Suprapubic skin (tissue), 4 donors: ENCODE results near the gene CNTN2. TPM values are rescaled to one million over a fixed set of nuclear protein-coding genes. Genes with fewer than 3 reads are reported as not detected.

Experiments used
- DNase-seq, 2 donors: peaks; one replicate each; pipeline ENCODE4 v3.0.0-alpha.2; 2019; ENCODE audit warnings: low spot score in 2 of 2
- H3K27ac ChIP-seq: fragments of 200-600 bp; sonication (generic); one replicate; pipeline ENCODE4 v1.5.1; 2019
- H3K27me3 ChIP-seq: fragments of 200-600 bp; sonication (generic); one replicate; pipeline ENCODE4 v1.5.1; 2019
- H3K36me3 ChIP-seq: fragments of 200-600 bp; sonication (generic); one replicate; pipeline ENCODE4 v1.5.1; 2019
- H3K4me1 ChIP-seq: fragments of 200-600 bp; sonication (generic); one replicate; pipeline ENCODE4 v1.5.1; 2019
- H3K4me3 ChIP-seq: fragments of 200-600 bp; sonication (generic); one replicate; pipeline ENCODE4 v1.5.1; 2019; ENCODE audit warnings: mild to moderate bottlenecking
- H3K9me3 ChIP-seq: fragments of 200-600 bp; sonication (generic); one replicate; pipeline ENCODE4 v1.5.1; 2019
- EP300 ChIP-seq: sonication (generic); formaldehyde crosslinking; IDR thresholded peaks from one replicate; pipeline ENCODE4 v1.6.1; 2017; ENCODE audit warnings: antibody characterized with exemption
- POLR2A ChIP-seq, 2 donors: fragments of 450-650 bp; IDR thresholded peaks; one replicate each; pipeline ENCODE4 v1.6.1; 2017; ENCODE audit warnings: antibody characterized with exemption in 2 of 2, mild to moderate bottlenecking in 2 of 2, moderate library complexity in 2 of 2
- POLR2AphosphoS5 ChIP-seq, 3 donors: sonication (generic); formaldehyde crosslinking; IDR thresholded peaks; one replicate each; pipeline ENCODE4 v1.6.1; 2017; ENCODE audit warnings: antibody characterized with exemption in 3 of 3
- WGBS: methylation state at CpG from one replicate; pipeline ENCODE4 v1.1.5; 2018; 5-methylcytosine and 5-hydroxymethylcytosine counted together
- total RNA-seq, 4 donors: library from RNA; depleted of rRNA; stranded (reverse); fragments of >200 nt; gene quantifications; one replicate each; pipeline ENCODE4 v1.1.0, GENCODE V29; 2016
- TF ChIP-seq, protein P1 (sequence below), 2 donors: fragments of 200-600 bp in 1 of 2; fragments of 450-650 bp in 1 of 2; sonication (generic) in 1 of 2; IDR thresholded peaks; one replicate each; pipeline ENCODE4 v1.5.1; 2016 to 2019; ENCODE audit warnings: antibody characterized with exemption in 2 of 2, mild to moderate bottlenecking in 1 of 2, moderate library complexity in 1 of 2

Gene CNTN2
- total RNA-seq, 4 donors from 2014 or later, result 0.68 to 13.3 (median 1.7) TPM

DNA sequence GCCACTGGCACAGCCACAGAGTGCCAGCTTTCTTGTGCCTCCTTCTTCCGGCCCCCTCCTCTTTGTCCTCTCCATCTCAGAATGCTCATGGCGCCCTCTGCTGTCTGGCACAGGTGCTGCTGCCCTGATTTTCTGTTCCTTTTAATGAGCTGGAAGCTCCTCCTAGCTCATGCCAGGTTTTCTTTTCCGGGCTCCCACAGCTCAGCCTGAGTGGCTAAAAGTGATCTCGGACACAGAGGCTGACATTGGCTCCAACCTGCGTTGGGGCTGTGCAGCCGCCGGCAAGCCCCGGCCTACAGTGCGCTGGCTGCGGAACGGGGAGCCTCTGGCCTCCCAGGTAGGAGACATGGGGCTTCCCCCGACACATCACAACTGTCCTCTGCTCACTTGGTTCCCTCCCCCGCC lies 18.7 kb downstream of the CNTN2 start:
- peaks cover 3% of the 10 kb centered on the region for H3K4me1 ChIP-seq
- H3K36me3 ChIP-seq, result no peaks in the 10 kb centered on the region
- H3K4me3 ChIP-seq, result no peak overlapping the region
- WGBS, result 29% methylated on average over 12 of the region's 13 CpGs
- TF ChIP-seq, protein P1, sequence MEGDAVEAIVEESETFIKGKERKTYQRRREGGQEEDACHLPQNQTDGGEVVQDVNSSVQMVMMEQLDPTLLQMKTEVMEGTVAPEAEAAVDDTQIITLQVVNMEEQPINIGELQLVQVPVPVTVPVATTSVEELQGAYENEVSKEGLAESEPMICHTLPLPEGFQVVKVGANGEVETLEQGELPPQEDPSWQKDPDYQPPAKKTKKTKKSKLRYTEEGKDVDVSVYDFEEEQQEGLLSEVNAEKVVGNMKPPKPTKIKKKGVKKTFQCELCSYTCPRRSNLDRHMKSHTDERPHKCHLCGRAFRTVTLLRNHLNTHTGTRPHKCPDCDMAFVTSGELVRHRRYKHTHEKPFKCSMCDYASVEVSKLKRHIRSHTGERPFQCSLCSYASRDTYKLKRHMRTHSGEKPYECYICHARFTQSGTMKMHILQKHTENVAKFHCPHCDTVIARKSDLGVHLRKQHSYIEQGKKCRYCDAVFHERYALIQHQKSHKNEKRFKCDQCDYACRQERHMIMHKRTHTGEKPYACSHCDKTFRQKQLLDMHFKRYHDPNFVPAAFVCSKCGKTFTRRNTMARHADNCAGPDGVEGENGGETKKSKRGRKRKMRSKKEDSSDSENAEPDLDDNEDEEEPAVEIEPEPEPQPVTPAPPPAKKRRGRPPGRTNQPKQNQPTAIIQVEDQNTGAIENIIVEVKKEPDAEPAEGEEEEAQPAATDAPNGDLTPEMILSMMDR (IDR thresholded peaks at IDR 0.05), result peak; percentile 69 to 87
- TF ChIP-seq POLR2A (IDR thresholded peaks at IDR 0.05), result no peak
- no peak overlapping the region for H3K27ac ChIP-seq
- H3K27me3 ChIP-seq, result no peaks in the 10 kb centered on the region
- DNase-seq, result no peak
- H3K9me3 ChIP-seq, result no peaks in the 10 kb centered on the region

DNA sequence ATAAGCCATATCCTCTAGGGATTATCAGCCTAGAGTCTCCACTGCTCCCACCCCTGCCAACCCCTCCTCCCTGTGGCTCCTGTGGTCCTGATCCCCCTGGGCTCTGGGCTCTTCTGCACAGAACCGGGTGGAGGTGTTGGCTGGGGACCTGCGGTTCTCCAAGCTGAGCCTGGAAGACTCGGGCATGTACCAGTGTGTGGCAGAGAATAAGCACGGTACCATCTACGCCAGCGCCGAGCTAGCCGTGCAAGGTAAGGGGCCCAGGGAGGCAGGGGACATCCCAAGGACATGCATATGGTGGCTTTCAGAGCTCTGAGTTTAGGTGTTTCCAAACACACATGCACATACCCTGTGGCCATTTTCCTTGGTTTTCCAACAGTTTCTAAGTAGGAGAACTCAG lies 19.3 kb downstream of the CNTN2 start:
- no peaks in the 10 kb centered on the region for H3K36me3 ChIP-seq
- TF ChIP-seq EP300 (no peak), POLR2A (IDR thresholded peaks at IDR 0.05) (no peak), POLR2AphosphoS5 (IDR thresholded peaks at IDR 0.05) (no peak)
- TF ChIP-seq, protein P1 (IDR thresholded peaks at IDR 0.05), result no peak
- no peak overlapping the region for H3K27ac ChIP-seq
- no peaks in the 10 kb centered on the region for H3K9me3 ChIP-seq
- H3K27me3 ChIP-seq, result no peaks in the 10 kb centered on the region
- no peak overlapping the region for H3K4me3 ChIP-seq
- 94% methylated on average over 8 of the region's 8 CpGs for WGBS
- no peak for DNase-seq
- peaks cover 3% of the 10 kb centered on the region for H3K4me1 ChIP-seq

DNA sequence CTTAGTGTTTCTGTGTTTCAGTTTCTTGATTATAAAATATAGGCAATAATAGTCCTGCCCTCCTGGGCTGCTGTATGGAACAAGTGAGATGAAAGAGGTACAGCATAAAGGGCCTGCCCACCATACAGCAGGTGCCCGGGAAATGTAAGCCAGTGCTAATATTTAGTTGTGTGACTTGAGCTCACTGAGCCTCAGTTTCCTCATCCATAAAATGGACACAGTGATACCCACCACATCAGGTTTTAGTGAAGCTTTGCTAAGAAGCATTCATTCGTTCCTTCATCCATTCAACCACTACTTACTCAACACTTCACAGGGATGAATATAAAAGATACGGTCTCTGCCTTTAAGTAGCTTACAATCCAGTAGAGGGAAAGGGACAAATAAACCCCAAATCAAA lies 19.9 kb downstream of the CNTN2 start:
- no peak for DNase-seq
- Histone ChIP-seq H3K4me1 (peaks cover 3% of the 10 kb centered on the region), H3K27me3 (no peaks in the 10 kb centered on the region), H3K9me3 (no peaks in the 10 kb centered on the region), H3K27ac (no peak overlapping the region), H3K4me3 (no peak overlapping the region), H3K36me3 (no peaks in the 10 kb centered on the region)
- no peak for TF ChIP-seq POLR2A (IDR thresholded peaks at IDR 0.05)
- WGBS, result 95% methylated on average over 3 of the region's 3 CpGs

DNA sequence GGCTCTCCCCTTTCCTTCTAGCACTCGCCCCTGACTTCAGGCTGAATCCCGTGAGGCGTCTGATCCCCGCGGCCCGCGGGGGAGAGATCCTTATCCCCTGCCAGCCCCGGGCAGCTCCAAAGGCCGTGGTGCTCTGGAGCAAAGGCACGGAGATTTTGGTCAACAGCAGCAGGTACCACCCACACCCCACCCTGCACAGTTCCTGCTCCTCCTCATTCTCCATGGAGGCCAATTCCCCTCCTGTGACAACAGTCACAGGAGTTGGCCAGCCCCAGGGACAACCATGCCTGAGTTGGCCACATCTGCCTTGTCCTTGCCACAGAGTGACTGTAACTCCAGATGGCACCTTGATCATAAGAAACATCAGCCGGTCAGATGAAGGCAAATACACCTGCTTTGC lies 21.3 kb downstream of the CNTN2 start:
- 87% methylated on average over 10 of the region's 11 CpGs for WGBS
- Histone ChIP-seq H3K4me1 (peaks cover 3% of the 10 kb centered on the region), H3K27ac (no peak overlapping the region), H3K9me3 (no peaks in the 10 kb centered on the region), H3K36me3 (no peaks in the 10 kb centered on the region), H3K4me3 (no peak overlapping the region), H3K27me3 (no peaks in the 10 kb centered on the region)
- peak in 1 of 2 donors; percentile 52 for DNase-seq
- TF ChIP-seq POLR2A (IDR thresholded peaks at IDR 0.05) (no peak), POLR2AphosphoS5 (IDR thresholded peaks at IDR 0.05) (no peak), EP300 (no peak)
- TF ChIP-seq, protein P1 (IDR thresholded peaks at IDR 0.05), result no peak

DNA sequence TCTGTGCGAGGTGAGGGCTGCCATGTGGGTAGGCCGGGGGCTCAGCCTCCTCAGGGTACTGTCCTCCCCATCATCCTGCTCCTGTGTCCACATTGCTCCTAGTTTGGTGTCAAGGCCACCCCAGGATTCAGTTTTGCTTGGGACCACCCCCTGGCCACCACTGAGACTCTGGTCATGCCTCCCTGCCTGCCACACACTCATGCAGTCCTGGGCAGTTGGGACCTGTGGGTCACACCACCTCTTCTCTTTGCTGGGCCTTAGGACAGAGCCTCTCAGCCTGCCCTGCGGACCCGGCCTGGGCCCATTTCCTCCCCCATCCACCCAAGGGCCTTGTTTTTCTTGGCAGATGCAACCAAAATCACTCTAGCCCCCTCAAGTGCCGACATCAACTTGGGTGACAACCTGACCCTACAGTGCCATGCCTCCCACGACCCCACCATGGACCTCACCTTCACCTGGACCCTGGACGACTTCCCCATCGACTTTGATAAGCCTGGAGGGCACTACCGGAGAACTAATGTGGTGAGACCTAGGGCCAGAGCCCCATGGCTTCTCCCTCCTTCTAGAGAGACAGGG lies 21.8 kb downstream of the CNTN2 start:
- no peak overlapping the region for H3K4me3 ChIP-seq
- peaks cover 3% of the 10 kb centered on the region for H3K4me1 ChIP-seq
- peak in 1 of 2 donors; percentile 33 for DNase-seq
- no peaks in the 10 kb centered on the region for H3K36me3 ChIP-seq
- no peak overlapping the region for H3K27ac ChIP-seq
- H3K27me3 ChIP-seq, result no peaks in the 10 kb centered on the region
- H3K9me3 ChIP-seq, result no peaks in the 10 kb centered on the region
- 90% methylated on average over 8 of the region's 9 CpGs for WGBS
- TF ChIP-seq POLR2AphosphoS5 (IDR thresholded peaks at IDR 0.05) (no peak), POLR2A (IDR thresholded peaks at IDR 0.05) (no peak), EP300 (no peak)
- TF ChIP-seq, protein P1 (IDR thresholded peaks at IDR 0.05), result no peak

DNA sequence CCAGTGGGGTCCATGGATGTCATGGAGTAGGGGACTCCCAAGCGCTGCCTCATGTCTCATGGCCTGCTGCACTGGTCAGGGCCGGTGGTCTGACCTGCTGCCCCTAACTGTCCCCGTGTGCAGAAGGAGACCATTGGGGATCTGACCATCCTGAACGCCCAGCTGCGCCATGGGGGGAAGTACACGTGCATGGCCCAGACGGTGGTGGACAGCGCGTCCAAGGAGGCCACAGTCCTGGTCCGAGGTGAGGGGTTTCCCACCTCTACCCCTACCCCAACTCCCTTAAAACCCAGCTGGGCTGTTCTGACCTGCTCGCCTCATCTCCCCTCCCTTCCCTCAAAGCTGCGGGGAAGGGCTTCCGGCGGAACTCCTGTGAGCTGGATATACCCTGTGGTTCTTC lies 22.7 kb downstream of the CNTN2 start:
- Histone ChIP-seq H3K9me3 (no peaks in the 10 kb centered on the region), H3K4me1 (peaks cover 3% of the 10 kb centered on the region), H3K27ac (no peak overlapping the region), H3K4me3 (no peak overlapping the region), H3K27me3 (no peaks in the 10 kb centered on the region), H3K36me3 (no peaks in the 10 kb centered on the region)
- 84% methylated on average over 13 of the region's 14 CpGs for WGBS
- DNase-seq, result peak; percentile 26 to 79
- TF ChIP-seq EP300 (no peak), POLR2A (IDR thresholded peaks at IDR 0.05) (no peak), POLR2AphosphoS5 (IDR thresholded peaks at IDR 0.05) (no peak)
- TF ChIP-seq, protein P1 (IDR thresholded peaks at IDR 0.05), result no peak
